Epithelial cell of proximal tubule (primary cell): Measurements from ENCODE around the gene ZNF526. TPM values are rescaled to one million over a fixed set of nuclear protein-coding genes. Genes with fewer than 3 reads are reported as not detected.

Experiments used
- DNase-seq: peaks from one replicate; pipeline ENCODE4 v3.0.0-alpha.2; 2011; ENCODE audit warnings: low read depth
- H3K4me3 ChIP-seq: 2 replicates; pipeline ENCODE4 v1.5.1; 2011; ENCODE audit warnings: low read depth, mild to moderate bottlenecking, low read length
- total RNA-seq: library from RNA; depleted of rRNA; stranded (reverse); fragments of >200 nt; gene quantifications from 2 replicates; pipeline ENCODE4 v1.2.3, GENCODE V29; 2015
- TF ChIP-seq, protein P1 (sequence below): conservative IDR thresholded peaks from 2 replicates; pipeline ENCODE4 v1.5.1; 2012; ENCODE audit warnings: low read depth, mild to moderate bottlenecking, low read length

Gene ZNF526
- total RNA-seq, 1 donor from 2014 or later: 3.9 TPM

DNA sequence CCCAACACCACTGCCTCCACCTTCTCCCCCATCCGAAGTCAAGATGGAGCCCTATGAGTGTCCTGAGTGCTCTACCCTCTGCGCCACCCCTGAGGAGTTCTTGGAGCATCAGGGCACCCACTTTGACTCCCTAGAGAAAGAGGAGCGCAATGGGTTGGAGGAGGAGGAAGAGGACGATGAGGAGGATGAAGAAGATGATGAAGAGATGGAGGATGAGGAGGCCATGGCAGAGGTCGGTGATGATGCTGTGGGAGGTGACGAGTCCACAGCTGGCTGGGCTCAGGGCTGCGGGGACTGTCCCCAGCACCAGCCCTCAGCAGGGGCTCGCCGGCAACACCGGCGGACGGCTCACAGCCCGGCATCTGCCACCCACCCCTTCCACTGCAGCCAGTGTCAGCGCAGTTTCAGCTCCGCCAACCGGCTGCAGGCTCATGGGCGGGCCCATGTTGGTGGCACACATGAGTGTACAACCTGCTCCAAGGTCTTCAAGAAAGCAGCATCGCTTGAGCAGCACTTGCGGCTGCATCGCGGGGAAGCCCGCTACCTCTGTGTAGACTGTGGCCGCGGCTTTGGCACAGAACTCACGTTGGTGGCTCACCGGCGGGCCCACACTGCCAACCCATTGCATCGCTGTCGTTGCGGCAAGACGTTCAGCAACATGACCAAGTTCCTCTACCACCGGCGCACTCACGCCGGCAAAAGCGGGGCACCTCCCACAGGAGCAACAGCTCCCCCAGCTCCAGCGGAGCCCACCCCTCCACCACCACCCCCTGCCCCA, 5.0 kb downstream of the ZNF526 start:
- TF ChIP-seq, protein P1, sequence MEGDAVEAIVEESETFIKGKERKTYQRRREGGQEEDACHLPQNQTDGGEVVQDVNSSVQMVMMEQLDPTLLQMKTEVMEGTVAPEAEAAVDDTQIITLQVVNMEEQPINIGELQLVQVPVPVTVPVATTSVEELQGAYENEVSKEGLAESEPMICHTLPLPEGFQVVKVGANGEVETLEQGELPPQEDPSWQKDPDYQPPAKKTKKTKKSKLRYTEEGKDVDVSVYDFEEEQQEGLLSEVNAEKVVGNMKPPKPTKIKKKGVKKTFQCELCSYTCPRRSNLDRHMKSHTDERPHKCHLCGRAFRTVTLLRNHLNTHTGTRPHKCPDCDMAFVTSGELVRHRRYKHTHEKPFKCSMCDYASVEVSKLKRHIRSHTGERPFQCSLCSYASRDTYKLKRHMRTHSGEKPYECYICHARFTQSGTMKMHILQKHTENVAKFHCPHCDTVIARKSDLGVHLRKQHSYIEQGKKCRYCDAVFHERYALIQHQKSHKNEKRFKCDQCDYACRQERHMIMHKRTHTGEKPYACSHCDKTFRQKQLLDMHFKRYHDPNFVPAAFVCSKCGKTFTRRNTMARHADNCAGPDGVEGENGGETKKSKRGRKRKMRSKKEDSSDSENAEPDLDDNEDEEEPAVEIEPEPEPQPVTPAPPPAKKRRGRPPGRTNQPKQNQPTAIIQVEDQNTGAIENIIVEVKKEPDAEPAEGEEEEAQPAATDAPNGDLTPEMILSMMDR: no peak
- no peak overlapping the region for H3K4me3 ChIP-seq
- DNase-seq: no peak

DNA sequence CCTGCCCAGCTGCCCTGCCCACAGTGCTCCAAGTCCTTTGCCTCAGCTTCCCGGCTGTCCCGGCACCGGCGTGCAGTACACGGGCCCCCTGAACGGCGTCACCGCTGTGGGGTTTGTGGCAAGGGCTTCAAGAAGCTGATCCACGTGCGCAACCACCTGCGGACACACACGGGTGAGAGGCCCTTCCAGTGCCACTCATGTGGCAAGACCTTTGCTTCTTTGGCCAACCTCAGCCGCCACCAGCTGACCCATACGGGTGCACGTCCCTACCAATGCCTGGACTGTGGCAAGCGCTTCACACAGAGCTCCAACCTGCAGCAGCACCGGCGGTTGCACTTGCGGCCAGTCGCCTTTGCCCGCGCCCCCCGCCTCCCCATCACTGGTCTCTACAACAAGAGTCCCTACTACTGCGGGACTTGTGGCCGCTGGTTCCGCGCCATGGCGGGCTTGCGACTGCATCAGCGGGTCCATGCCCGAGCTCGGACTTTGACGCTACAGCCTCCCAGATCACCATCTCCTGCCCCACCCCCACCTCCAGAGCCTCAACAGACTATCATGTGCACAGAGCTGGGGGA, 5.7 kb downstream of the ZNF526 start:
- H3K4me3 ChIP-seq: no peak overlapping the region
- TF ChIP-seq, protein P1: no peak

DNA sequence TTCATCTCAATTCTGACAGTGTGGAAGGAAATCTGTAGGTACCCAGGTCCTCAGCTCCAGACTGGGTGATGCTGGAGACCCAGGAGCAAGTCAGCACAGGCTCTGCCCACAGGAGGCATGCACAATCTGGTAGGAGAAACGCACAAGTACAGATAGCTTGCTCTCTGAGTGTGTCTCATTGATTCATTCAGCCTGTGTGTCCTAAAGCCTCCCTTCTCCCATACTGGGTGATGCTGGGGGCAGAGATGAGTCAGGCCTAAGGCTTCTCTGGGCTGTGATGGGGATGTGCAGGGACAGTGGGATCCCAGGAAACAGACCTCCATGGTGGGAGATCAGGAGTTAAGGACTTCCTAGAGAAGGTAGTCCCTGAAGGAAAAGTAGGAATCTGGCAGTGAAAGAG, 6.8 kb downstream of the ZNF526 start:
- TF ChIP-seq, protein P1: no peak
- DNase-seq: no peak
- no peak overlapping the region for H3K4me3 ChIP-seq

More for the DNA sequence above, 5.7 kb downstream of the ZNF526 start:
- DNase-seq: no peak

DNA sequence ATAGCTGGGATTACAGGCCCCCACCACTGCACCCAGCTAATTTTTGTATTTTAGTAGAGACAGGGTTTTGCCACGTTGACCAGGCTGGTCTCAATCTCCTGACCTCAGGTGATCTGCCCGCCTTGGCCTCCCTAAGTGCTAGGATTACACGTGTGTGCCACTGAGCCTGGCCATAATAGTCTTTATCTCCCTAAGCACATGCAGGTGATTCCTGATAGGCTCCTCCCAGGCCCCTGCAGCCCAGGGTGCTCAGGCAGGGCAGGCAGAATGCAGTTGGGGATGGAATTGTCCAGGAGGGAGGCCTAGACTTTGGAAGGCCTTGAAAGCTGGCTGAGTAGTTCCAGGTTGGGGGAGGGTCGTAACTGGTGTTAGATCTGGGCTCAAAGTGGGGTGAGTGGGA, 8.5 kb downstream of the ZNF526 start:
- no peak overlapping the region for H3K4me3 ChIP-seq
- no peak for DNase-seq
- TF ChIP-seq, protein P1: no peak

DNA sequence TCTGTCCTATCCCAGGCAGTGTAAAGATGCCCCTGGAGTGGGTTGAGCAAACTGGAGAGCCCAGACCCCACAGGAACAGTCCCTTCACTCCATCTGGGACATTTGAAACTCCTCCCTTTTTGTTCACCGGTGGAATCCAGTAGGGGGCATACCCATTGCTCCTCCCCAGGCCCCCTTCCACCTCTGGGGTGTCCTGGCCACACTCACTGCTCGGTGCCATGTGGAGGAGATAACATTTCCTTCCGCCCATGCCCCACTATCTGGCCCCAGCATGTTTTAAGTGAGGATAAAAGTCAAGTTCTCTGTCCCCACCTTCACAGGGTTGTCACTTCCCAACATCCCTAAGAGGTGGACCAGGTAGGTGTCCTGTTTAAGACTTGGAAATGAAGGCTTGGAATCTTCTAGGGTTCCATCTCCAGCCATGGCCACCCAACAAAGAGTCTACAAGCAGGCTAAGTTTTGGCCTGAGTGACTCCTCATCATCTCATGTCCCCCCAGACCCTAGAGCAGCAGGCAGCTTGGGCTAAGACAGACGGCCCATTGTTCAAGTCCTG, 9.3 kb downstream of the ZNF526 start:
- no peak for DNase-seq
- H3K4me3 ChIP-seq: no peak overlapping the region
- TF ChIP-seq, protein P1: no peak

DNA sequence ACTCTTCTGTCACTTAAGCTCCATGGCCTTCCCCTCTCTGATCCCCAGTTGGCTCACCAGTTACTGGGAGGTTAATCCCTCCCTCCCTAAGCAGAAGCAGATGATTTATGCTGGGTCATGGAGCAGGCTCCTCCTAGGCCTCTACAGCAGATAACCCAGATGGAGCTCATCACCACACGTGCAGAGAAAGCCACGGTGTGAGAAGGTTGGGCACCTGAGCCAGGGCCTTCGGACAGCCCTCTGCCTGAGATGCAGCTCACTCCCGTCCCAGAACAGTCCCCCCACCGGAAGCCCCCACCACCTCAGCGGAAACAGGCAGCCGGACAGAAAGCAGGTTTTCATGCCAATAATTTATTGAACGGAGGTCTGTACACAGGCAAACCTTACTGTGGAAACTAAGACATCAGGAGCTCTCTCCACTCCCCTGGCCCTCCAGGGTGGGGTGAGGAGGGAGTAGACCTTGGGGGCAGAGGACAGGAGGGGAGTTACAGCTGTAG, 9.8 kb downstream of the ZNF526 start:
- no peak overlapping the region for H3K4me3 ChIP-seq
- DNase-seq: no peak
- TF ChIP-seq, protein P1: no peak

DNA sequence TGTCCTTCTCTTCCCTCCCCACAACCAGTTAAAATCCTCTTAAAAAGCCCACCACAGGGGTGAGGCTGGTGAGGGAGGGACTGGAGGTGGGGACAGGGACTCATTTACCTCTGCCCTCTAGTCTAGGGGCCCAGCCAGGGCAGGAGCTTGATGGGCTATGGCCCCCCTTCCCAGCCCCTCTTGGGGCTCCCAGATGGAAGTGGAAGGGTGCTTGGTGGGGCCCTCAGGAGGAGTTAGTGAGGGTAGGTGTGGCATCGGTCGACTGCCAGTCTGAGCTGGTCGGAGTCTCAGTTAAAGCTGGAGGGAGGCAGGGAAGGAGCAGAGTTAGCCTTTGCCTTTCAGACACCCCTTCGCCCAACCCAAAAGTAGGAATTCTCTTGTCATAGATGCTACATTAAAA, 10.5 kb downstream of the ZNF526 start:
- no peak for DNase-seq
- TF ChIP-seq, protein P1: no peak
- no peak overlapping the region for H3K4me3 ChIP-seq
